A549 treated with RU486 at 1 μM for 4 hours (cell line): ENCODE data around the gene PRKCI. TPM values are rescaled to one million over a fixed set of nuclear protein-coding genes. Genes with fewer than 3 reads are reported as not detected.

ENCODE experiments used
- total RNA-seq: library from RNA; stranded (reverse); fragments of 200-300 nt; extraction: Qiagen RNA extraction; gene quantifications from 5 replicates; pipeline ENCODE4 v1.2.3, GENCODE V29; 2022; ENCODE audit warnings: low read depth

PRKCI gene
- total RNA-seq: 12.0 to 19.2 TPM (median 15.2 TPM) in 5 replicates

DNA sequence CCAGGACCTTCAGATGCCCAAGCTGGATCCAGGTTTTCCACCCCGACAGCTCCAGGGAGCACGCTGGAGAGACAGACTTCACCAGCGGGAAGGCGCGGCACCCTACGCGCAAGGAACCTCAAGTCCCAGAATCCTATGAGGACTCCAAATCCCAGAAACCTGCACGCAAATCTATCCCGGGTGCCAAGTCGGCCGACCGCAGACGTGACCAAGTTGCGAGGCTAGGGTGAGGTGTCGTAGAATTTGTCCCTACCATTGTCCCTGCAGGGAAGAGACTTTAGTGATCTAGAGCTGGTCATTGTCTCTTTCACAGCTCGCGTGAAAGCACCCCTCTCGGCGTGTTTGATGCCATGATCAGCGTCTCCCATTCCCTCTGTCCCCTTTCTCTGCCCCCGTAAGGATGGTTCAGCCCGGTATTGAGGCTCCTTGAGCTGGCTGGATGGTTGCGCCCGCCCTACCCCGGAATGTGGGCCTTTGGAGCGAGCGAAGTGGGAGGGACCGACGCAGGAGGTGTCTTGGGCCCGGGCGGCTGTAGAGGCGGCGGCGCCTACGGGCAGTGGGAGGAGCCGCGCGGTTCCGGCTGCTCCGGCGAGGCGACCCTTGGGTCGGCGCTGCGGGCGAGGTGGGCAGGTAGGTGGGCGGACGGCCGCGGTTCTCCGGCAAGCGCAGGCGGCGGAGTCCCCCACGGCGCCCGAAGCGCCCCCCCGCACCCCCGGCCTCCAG is at the start of gene PRKCI:
Gene PRKCI, plus strand, starts transcription at position 501 of the 723 bp plus-strand sequence. CDS start 246 bp downstream, outside the sequence.

DNA sequence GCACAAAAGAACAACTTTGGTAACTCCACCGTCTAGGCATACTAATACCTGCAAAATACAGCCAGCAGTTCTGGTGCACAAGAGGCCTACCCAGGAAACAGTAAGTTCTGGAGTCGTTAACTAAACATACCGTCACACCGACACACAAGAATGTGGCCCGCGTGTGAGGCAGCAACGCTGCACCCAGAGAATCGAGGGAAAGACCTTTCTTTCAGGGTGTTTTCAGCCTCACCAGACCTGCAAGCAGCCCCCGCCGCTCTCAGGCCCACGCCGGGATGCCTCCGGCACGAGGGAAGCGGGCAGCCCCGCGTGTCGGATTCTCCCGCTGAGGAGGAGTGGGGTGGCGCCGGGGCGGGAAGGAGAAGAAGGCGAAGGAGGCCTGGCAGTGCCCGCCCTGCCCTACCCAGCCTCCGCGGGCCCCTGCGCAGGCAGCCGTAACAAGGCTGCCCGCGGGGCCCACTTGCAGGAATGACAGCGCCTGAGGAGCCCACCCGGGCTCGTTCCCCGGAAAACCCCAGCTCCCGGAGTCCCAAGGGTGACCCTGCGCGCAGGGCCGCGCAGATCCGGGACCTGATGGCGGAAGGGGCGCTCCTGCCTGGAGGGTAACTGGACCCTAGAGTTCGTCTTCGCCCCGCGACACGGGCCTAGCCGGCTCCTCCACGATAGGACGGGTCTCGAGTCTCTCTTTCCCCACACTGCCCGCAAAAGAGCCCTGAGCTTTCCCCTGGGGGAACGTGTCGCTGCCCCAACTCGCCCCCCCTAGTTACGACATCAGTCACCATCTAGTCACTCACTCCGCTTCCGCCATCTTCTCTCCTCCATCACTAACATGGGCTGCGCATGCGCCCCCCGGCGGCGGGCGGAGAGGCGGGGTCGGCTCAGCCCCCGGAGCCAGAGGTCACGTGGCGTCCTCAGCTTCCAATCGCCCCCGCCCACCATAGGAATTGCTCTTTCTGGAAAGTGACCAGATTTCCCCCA is 41.0 kb upstream of the PRKCI start, which contains the start of gene PHC3:
Gene PHC3, minus strand, starts transcription at position 826 of the 978 bp plus-strand sequence. Its CDS starts 18 bp downstream, at position 808.

Other genes starting within 250 kb of the PRKCI start
- 0.73 to 2.2 TPM (median 2.0 TPM) in 5 replicates for gene GPR160, start 184.4 kb upstream of the PRKCI start, total RNA-seq
- 13.8 to 16.9 TPM (median 15.3 TPM) in 5 replicates for gene PHC3, start 40.7 kb upstream of the PRKCI start, total RNA-seq
- gene SKIL, start 135.3 kb downstream of the PRKCI start, total RNA-seq: 13.4 to 31.9 TPM (median 25.9 TPM) in 5 replicates
- 0.09 to 0.30 TPM (median 0.12 TPM) in 4 of 5 replicates, not detected in the other for gene CLDN11, start 196.4 kb downstream of the PRKCI start, total RNA-seq